ENCODE measurements around the gene SENP5. TPM values are rescaled to one million over a fixed set of nuclear protein-coding genes. Genes with fewer than 3 reads are reported as not detected.

The SENP5 gene
- total and polyA plus RNA-seq, 9 of the 15 experiments (the other 6 are each of a cell fraction or from before 2014, with no cell fraction given) = 18.3 to 59.7 (median 35.8) TPM

GRCh38 chr3:196942915-196943277, 75.2 kb downstream of the SENP5 start (continued):
- TF ChIP-seq ZBTB40 (IDR thresholded peaks at IDR 0.05) (no peak), ZBTB40 (CRISPR knock-in tag; IDR thresholded peaks at IDR 0.05) (no peak), E2F6 (IDR thresholded peaks at IDR 0.05; ENCODE audit: borderline replicate concordance in 1 of 2, extremely low read depth in 1 of 2, insufficient read depth in 1 of 2, insufficient read length in 1 of 2, low read depth in 1 of 2, low read length in 1 of 2, poor library complexity in 1 of 2, severe bottlenecking in 1 of 2) (peak in 1 of 2 experiments; percentile 29), BRD9 (IDR thresholded peaks at IDR 0.05; ENCODE audit: low read depth, partially characterized antibody) (no peak), PURB (CRISPR knock-in tag; IDR thresholded peaks at IDR 0.05; ENCODE audit: low read depth) (no peak), CBX1 (IDR thresholded peaks at IDR 0.05; ENCODE audit: low read depth) (no peak), HMBOX1 (IDR thresholded peaks at IDR 0.05) (no peak), ZNF431 (CRISPR knock-in tag; IDR thresholded peaks at IDR 0.05) (no peak), PML (IDR thresholded peaks at IDR 0.05; ENCODE audit: low read length) (no peak), CEBPG (CRISPR knock-in tag; IDR thresholded peaks at IDR 0.05) (no peak), CEBPG (tag; conservative IDR thresholded peaks at IDR 0.05 in 1 of 2, IDR thresholded peaks at IDR 0.05 in 1 of 2) (no peak), GTF3C2 (IDR thresholded peaks at IDR 0.05; ENCODE audit: borderline replicate concordance, extremely low read depth, insufficient read length) (no peak), SAFB (IDR thresholded peaks at IDR 0.05; ENCODE audit: borderline replicate concordance, low read depth, low read length) (0 out of 2 replicates have a peak, but pooled peaks have one; percentile 9), CEBPB (tag; IDR thresholded peaks at IDR 0.05) (no peak), BDP1 (IDR thresholded peaks at IDR 0.05; ENCODE audit: insufficient read depth, insufficient read length) (no peak)

Measured in K562 (cell line).